Upper lobe of left lung (tissue), 4 donors: ENCODE data around the gene VWA2.

Experiments used
- POLR2AphosphoS5 ChIP-seq, 2 donors: sonication (generic); formaldehyde crosslinking; IDR thresholded peaks; one replicate each; pipeline ENCODE4 v1.5.1; 2017; ENCODE audit warnings: antibody characterized with exemption in 2 of 2
- TF ChIP-seq, protein P1 (sequence below), 6 experiments: fragments of 450-650 bp in 4 of 6; fragments of 200-600 bp in 2 of 6; sonication (generic) in 2 of 6; IDR thresholded peaks; one replicate each; pipeline ENCODE4 v1.5.1; 2016 to 2019; ENCODE audit warnings: antibody characterized with exemption in 6 of 6

DNA sequence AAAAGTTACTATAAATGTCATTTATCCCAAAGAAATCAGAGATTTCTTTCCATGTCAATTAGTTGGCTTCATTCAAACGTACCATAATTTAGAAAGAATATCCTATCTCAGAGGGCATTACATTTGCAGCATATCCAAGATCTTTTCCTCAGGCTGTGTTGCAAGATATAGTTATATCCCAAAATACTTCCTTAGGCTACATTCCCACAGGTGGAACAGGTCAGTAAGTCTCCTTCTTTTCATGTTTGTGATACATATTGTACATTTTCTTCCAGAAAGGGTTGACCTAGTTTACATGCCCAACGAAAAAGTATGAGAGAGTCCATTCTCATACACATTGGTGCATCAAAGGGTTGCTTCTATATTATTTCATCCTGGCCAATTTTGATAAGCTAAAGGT is 26.9 kb upstream of the VWA2 start:
- TF ChIP-seq, protein P1, sequence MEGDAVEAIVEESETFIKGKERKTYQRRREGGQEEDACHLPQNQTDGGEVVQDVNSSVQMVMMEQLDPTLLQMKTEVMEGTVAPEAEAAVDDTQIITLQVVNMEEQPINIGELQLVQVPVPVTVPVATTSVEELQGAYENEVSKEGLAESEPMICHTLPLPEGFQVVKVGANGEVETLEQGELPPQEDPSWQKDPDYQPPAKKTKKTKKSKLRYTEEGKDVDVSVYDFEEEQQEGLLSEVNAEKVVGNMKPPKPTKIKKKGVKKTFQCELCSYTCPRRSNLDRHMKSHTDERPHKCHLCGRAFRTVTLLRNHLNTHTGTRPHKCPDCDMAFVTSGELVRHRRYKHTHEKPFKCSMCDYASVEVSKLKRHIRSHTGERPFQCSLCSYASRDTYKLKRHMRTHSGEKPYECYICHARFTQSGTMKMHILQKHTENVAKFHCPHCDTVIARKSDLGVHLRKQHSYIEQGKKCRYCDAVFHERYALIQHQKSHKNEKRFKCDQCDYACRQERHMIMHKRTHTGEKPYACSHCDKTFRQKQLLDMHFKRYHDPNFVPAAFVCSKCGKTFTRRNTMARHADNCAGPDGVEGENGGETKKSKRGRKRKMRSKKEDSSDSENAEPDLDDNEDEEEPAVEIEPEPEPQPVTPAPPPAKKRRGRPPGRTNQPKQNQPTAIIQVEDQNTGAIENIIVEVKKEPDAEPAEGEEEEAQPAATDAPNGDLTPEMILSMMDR (IDR thresholded peaks at IDR 0.05), result no peak
- no peak for TF ChIP-seq POLR2AphosphoS5 (IDR thresholded peaks at IDR 0.05)
